ENCODE results near the gene ADGRG7.

The ADGRG7 gene

DNA sequence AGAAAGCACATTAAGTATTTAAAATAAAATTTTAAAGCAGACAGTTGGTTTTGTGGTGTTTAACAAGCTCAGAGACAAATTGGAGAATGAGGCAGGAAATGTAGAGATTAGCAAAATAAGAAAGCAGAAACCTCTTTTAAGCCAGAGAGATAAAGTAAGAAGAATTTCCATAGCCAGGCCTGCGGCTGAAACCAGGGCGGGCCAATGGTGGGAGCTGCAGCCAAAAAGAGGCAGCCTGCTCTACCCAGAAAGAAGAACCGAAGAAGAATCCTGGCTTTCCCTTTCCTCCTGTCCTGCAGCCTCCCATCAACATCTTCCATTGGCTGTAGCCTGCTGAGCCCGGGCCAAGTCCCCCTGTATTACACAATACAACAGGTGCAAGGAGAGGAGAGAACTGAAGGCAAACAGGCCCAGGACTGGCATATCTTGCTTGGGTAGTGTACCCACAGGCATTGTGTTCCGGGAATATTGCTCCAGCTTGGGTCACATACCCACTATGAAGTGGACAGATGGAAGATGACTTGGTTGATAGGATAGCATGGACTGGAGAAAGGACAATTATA is 88.4 kb downstream of the ADGRG7 start:
- DNase-seq (ENCODE audit: low spot score) (no peak), FAIRE-seq (no peak)

DNA sequence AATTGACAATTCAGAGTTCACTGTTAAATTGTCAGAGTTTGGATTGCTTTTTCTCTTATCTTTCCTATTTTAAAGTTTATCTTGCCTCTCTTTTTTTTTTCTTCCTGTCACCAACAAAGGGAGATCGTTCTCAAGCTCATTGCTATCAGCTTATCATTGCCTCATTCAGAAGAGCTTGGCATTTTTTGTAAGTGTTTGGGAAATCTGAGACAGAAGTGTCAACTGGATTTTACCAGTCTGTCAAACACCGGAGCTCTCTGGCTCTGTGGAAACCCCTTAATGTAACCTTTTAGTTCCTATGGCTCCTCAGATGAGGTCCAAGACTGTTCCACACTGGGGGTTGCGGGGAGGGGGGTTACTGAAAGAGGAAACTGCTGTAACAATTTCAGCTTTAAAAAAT is 89.3 kb downstream of the ADGRG7 start:
- DNase-seq (ENCODE audit: low spot score): no peak

DNA sequence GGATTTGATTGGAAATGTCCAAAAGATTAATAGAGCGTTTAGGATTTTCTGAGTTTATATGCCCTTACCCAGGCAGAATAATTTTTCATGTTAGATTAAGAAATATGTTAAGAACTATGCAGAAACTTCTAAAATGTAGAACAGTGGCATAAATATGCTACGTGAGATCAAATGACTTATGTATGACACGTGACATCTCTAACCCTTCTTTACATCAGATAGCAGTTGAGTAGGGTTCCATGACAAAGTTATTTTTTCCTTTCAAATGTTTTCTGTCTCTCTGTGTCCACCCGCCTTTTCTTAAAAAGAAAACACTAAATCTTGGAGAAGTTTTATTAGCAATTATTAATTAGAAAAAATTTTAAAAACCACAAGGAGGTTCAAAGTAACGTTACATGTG is 91.3 kb downstream of the ADGRG7 start:
- DNase-seq (ENCODE audit: low spot score): no peak
- FAIRE-seq: no peak

More for the DNA sequence above, 89.3 kb downstream of the ADGRG7 start:
- FAIRE-seq: no peak

DNA sequence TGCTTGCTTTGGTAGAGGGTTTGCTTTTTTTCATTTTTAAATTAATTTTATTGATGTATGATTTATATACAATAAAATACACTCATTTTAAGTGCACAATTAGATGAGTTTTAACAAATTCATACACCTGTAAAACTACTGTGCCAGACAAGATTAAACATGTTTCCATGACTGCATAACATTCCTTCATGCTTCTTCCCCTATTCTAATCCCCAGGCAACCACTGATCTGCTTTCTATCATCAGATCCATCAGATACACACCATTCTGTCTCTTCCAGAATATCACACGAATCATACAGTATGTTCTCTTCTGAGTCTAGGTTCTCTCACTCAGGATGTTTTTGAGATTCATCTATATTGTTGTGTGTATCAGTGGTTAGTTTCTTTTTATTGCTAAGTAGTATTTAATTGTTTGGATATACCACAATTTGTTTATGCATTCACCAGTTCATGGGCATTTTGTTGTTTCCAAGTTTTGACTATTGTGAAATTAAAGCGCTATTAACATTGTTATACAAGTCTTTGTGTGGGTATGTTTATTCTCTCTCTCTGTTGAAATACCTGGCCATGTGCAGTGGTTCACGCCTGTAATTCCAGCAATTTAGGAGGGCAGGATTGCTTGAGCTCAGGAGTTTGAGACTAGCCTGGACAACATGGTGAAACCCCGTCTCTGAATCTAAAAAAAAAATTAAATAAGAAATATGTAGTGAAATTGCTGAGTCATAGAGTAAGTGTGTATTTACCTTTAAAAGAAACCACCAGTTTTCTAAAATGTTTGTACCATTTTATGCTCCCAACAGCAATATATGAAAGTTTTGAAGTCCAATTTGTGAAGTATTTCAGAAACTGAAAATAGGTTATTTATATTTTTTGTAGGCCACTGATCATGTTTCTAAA is 92.9 kb downstream of the ADGRG7 start:
- DNase-seq (ENCODE audit: low spot score) (no peak), FAIRE-seq (no peak)

GRCh38 chr3:100702980-100703345 is 93.6 kb downstream of the ADGRG7 start:
- FAIRE-seq (no peak), DNase-seq (ENCODE audit: low spot score) (no peak)

GRCh38 chr3:100703865-100704264 is 94.5 kb downstream of the ADGRG7 start:
- FAIRE-seq (no peak), DNase-seq (ENCODE audit: low spot score) (no peak)

- no peak for DNase-seq (ENCODE audit: low spot score)
- FAIRE-seq: no peak
Measured at GRCh38 chr3:100706365-100706764, 97.0 kb downstream of the ADGRG7 start.

- no peak for FAIRE-seq
Measured at GRCh38 chr3:100708644-100708988, 99.2 kb downstream of the ADGRG7 start.

DNA sequence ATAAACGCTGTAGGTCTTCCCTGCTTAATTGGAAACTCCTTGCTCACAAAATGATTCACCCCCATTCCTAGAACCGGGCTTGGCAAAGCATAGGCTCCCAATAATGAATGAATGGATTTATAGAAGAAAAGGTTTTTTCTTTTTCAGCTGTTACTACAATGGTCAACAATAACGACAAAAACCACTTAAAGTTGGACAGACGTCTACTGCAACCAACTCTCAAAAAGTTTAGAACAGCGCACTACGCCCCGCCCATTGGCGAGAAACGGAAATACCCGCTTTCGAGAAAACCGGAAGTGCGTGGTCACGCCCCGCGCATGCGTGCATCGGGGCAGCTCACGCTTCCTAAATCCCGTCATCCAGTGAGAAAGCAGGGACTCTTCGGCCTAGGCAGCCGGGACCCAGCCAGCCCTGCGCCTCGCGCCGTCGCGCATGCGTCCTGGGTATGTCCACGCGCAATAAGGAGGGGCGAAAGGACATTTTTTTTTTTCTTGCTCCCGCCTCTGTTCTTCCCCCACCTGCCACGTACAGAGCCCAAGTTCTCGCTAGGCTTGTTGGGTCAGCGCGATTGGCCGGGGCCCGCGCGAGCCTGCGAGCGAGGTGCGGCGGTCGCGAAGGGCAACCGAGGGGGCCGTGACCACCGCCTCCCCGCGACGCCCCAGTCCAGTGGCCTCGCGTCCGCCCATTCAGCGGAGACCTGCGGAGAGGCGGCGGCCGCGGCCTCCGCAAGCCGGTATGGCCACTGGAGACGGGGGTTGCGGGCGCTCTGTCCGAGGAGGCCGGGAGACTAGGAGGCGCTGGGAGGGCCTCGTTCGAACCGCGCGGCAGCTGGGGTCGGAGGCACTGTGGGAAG is 99.8 kb downstream of the ADGRG7 start, which contains the start of gene TFG:
TFG (plus strand) TSS at position 506 of the 853 bp plus-strand sequence. CDS start 4,192 bp downstream, outside the sequence.
- FAIRE-seq (peak; percentile 90), DNase-seq (ENCODE audit: low spot score) (peak; percentile 100)

More at GRCh38 chr3:100708644-100708988, 99.2 kb downstream of the ADGRG7 start:
- DNase-seq (ENCODE audit: low spot score): no peak

DNA sequence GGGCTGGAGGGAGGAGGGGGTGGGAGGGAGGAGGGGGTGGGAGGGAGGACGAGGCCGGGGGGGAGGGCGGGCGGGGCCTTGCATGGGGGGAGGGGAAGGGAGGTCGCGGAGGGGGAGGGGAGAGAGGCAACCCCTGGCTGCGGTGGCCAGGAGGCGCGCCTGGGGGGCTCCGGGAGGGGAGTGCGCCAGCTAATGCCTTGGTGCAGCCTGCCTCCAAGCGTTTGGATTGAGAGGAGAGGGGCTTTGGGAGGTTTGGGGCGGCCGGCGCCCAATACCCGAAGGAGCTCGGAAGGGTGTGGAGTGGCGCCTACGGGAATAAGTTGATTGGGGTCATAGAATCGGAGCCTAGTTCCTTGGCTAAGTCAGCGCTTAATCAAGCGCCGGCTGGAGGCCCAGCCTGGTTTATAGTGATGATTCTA is 100.5 kb downstream of the ADGRG7 start:
- DNase-seq (ENCODE audit: low spot score): peak; percentile 37
- FAIRE-seq: no peak

- FAIRE-seq: no peak
- peak; percentile 60 for DNase-seq (ENCODE audit: low spot score)
Measured at GRCh38 chr3:100710261-100710968, 101.0 kb downstream of the ADGRG7 start.

GRCh38 chr3:100715176-100715575 is 105.8 kb downstream of the ADGRG7 start:
- no peak for FAIRE-seq
- no peak for DNase-seq (ENCODE audit: low spot score)

GRCh38 chr3:100717063-100717462 is 107.7 kb downstream of the ADGRG7 start:
- no peak for FAIRE-seq
- no peak for DNase-seq (ENCODE audit: low spot score)

GRCh38 chr3:100717637-100718487 is 108.5 kb downstream of the ADGRG7 start:
- FAIRE-seq (no peak), DNase-seq (ENCODE audit: low spot score) (no peak)

- DNase-seq (ENCODE audit: low spot score): no peak
- FAIRE-seq: no peak
Measured at GRCh38 chr3:100719136-100719535, 109.7 kb downstream of the ADGRG7 start.

- FAIRE-seq (no peak), DNase-seq (ENCODE audit: low spot score) (no peak)
Measured at GRCh38 chr3:100720426-100720825, 111.0 kb downstream of the ADGRG7 start.

DNA sequence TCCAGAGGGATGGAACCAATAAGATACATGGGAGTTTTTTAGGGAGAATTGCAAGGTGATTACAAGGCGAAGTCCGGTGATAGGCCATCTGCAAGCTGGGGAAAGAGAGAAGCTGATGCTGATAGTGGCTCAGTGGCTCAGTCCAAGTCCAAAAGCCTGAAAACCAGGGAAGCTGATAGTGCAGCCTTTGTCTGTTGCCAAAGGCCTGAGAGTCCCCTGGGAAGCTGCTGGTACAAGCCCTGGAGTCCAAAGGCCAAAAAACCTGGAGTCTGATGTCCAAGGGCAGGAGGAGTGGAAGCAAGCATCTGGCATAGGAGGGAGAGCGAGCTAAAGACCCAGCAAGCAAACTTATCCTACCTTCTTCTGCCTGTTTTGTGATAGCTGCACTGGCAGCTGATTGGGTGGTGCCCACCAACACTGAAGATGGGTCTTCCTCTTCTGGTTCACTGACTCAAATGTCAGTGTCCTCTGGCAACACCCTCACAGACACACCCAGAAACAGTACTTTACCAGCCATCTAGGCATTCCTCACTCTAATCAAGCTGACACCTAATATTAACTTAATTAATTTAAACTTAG is 116.6 kb downstream of the ADGRG7 start:
- no peak for DNase-seq (ENCODE audit: low spot score)
- no peak for FAIRE-seq

GRCh38 chr3:100726706-100727105 is 117.3 kb downstream of the ADGRG7 start:
- DNase-seq (ENCODE audit: low spot score) (no peak), FAIRE-seq (no peak)

DNA sequence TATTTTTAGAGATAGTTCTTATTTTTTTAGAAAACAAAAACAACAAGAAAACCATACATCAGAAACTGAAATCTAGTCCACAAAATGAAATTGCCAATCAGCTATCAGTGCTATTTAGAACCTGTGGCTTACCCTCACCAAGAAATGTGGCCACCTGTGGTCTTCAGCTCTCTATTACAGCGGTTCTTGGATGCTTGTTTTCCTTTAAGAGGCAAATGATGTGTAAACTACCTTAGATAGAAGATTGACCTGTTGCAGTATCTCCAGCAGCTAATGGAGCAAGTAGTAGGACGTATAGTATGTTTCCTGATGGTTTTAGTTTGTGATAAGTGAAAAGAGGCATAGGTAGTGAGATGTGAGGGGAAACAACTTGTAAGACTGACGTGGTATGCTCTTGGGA is 121.1 kb downstream of the ADGRG7 start:
- FAIRE-seq: no peak
- no peak for DNase-seq (ENCODE audit: low spot score)

DNA sequence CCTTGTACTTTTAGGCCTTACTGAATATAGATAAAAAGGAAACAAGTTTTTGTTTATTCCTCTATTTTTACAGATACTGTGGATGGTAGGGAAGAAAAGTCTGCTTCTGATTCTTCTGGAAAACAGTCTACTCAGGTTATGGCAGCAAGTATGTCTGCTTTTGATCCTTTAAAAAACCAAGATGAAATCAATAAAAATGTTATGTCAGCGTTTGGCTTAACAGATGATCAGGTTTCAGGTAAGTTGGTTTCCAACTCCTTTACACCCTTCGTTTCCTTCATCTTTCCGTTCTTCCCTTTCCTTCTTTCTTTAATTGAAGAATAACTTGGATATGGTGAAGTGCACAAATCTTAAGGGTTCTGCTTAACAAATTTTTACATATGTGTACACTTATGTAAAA is 123.0 kb downstream of the ADGRG7 start:
- FAIRE-seq: no peak
- DNase-seq (ENCODE audit: low spot score): no peak
